Raji (cell line): ENCODE data around the gene RAD51B.

Experiments
- POLR2A ChIP-seq: IDR thresholded peaks from 2 replicates; pipeline ENCODE4 v1.6.1; 2011; ENCODE audit warnings: low read depth, low read length, control low read depth; ENCODE audit not compliant: insufficient read depth

RAD51B gene

DNA sequence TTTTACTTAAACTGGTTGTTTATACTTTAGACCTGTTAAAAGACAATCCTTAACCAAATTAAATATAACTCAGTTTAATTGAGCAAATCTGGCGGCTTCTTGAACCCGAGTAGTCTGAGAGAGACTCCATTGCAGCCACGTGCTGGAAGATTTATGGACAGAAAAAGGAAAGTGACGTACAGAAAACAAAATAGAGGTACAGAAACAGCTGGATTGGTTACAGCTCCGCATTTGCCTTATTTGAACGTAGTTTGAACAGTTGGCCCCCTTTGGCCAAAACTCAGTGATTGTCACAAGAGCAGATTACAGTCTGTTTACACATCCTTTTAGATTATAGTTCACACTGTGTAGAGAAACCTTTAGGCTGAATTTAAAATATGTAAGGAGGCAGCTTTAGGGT, 155.9 kb downstream of the RAD51B start:
- no peak for TF ChIP-seq POLR2A

DNA sequence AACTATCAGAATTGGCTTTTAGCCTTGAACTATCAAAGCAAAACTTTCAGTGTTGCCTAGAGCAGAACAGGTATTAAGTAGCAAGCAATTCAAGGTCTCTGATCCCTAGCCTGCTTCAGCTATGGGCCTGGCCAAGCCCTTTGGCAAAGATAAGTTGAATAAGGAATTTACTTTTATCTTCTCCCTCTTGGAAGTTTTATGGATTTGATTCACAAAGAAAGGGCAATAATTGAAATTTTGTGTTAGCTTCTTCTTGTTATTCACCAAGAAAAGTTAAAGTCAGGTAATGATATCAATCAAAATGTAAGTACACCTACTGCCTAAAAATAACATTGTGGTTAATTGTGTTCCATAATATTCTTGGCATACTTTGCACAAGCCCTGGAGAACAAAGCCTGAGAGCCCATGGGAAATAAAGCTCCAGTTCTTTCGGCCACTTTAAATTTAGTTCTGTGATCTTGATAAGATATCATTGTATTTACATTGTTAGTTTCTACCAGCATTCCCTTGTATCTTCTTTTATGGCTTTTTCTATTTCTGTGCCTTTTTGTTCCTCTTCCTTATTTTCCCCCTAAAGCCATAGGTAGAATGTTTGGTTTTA, 158.0 kb downstream of the RAD51B start:
- no peak for TF ChIP-seq POLR2A

DNA sequence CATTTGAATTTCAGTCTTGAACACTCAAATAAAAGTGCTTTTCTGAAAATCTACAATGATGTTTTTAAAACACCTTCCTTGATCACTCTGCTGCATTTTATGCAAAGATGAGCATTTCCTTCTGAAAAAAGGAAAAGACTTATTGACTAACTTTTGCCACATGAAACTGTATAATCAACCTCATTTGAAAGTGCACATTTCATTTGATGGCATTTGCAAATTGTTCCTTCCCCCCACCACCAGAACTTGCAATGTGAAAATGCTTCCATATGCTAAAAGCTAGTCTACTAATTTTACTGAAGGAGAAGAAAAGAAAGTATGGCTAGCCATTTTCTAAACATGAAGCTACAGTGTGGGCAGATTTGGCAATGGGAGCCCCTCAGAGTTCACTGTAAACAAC, 159.2 kb downstream of the RAD51B start:
- no peak for TF ChIP-seq POLR2A

DNA sequence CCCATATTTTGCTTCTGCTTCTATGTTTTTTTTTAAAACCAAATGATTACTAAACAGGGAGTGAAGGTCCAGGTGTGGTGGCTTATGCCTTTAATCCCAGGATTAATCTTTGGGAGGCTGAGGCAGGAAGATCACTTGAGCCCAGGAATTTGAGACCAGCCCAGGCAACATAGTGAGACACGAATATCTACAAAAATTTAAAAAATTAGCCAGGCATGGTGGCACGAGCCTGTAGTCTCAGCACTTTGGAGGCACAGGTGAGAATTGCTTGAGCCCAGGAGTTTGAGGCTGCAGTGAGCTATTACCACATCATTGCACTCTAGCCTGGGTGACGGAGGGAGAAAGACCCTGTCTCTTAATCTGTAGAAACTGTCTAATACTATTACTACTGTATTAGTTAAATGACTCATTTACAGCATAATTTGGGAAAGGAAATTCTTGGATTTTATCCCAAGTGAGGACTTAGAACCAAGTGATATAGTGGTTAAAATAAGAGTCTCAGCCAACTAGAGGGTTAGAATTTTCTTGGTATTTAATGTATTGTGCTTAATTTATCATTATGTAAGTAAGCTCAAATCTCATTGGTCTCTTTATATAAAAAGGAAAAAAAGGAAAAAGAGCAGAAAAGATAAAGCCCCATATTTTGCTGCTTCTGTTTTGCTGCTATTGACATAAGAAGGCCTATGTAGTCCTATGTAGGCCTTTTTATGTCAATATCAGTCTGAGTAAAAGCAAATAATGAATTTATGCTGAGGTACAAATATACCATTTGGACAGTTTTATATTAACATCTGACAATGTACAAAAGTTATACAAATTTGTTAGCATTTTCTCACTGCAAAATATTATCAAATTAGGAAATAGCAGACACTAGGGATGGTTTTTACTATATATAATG, 163.4 kb downstream of the RAD51B start:
- TF ChIP-seq POLR2A, result no peak

DNA sequence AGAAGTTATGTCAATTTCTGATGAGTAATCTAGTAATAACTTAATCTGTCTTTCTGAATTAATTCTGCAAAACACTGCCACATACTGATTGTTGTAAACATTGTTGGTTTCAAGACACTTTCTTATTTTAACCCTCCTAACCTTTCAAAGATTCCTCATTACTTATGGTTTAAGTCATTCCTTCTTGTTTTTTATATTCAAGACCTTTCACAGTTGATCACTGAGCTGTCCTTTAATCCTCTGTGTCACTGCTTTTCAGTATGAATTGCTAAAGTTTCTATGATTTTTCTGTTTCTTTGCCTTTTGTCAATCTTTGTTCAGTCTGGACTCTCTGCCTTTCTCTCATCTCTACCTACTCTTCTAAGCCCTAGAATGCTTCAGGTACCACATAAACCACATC, 164.7 kb downstream of the RAD51B start:
- TF ChIP-seq POLR2A, result no peak

DNA sequence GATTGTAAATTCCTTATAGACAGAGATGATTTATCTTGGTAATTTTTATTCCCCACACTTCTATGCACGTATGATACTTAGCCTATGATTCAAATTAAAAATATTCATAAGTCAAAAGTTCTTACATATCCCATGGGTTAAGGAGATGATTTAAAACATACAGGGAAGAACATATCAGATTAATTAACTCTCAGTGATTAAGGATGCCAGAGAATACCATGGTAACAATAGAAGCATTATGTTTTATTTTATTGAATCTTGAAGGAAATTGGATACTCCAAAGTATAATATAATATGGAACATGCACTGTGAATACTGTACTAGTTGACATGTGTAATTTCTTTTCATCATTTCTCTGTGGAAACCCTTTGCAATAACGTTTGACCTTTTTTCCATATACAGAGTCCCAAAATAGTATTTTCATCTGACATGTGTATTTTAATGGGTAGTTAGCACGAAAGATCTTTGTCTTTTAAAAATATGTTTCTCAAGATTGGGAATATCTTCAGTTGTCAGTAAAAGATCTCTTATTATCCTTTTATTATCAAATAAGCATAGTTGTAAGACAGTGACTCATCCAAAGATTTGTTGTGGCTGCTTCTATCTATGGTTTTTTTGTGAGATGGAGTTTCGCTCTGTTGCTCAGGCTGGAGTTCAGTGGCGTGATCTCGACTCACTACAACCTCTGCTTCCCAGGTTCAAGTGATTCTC, 166.7 kb downstream of the RAD51B start:
- TF ChIP-seq POLR2A, result no peak

DNA sequence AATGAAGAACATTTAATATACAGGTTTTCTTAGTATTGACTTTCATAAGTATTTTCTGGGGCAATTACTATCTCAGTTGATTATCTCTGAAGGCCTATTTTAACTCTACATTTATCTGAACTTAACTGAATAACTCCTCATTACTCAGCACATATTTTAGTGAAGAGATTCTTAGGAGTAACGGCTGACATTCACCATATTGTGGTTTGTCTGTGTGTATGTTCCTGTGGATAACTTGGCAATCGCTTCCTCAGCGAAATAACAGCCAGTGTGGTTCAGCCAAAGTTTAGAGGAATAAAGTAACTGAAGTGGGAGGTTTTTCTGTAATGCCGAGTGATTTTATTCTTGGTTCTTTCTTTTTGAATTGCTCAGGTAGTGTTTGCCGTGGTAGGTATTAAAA, 168.0 kb downstream of the RAD51B start:
- no peak for TF ChIP-seq POLR2A

DNA sequence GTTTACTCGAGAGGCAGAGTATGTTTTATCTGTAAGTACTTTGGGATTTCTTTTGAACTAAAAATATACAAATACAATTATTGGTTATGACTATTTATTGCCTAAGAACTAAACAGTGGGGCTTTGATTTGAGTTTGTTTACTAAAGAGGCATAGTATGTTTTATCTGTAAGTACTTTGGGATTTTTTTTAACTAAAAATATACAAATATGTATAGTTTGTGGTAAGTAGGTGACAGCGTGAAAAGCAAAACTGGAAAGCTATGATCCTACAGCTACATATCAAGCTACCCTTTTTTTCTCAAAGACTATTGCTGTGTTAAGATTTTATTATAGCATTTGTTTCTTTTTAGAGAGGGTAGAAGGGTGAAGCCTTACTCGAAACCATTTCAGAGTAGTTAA, 171.0 kb downstream of the RAD51B start:
- TF ChIP-seq POLR2A, result no peak

DNA sequence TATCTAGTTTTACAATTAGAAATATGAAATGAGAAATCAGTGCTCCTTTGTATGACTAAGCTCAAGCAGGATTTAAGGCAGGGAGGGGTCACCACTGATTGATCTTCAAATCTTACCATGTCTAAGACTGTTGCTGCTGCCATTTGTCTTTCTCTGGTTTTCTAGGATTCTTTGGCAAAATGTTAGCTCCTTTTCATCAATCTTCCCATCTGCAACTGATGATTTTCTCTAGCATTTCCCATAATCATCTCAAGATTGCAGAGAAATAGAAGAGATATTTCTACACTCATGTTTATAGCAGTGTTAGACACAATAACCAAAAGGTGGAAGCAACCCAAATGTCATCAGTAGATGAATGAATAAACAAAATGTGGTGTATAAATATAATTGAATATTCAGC, 175.0 kb downstream of the RAD51B start:
- TF ChIP-seq POLR2A, result no peak

DNA sequence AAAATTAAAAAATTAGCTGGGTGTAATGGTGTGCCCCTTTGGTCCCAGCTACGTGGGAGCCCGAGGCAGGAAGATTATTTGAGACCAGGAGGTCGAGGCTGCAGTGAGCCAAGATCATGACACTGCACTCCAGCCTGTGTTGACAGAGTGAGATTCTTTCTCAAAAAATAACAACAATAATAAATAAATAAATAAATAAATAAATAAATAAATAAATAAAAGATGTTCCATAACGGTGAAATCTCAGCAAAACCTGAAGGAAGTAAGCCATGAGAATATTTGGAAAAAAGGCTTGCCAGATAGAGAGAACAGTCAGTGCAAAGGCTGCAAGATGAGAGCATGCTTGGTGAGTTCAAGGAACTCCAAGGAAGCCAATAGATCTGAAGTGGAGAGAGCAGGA, 176.7 kb downstream of the RAD51B start:
- TF ChIP-seq POLR2A, result no peak

DNA sequence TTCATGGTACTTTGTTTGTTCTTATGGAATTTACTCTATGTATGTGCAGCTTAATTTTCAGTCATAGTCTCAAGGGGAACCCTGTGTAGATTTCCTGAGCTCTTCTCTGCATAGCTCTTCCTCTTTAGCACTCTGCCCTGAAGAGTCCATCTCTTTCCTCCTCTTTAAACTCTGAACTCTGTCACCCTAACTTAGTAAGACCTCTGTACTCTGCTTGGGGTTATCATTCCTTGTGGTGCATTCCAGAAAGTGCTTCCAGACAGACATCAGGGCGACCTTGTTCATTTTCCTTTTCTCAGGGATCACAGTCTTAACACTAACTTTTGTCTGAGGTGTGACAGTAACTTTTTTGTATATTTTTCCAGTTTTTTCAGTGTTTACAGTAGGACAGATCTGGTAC, 179.3 kb downstream of the RAD51B start:
- TF ChIP-seq POLR2A, result no peak

DNA sequence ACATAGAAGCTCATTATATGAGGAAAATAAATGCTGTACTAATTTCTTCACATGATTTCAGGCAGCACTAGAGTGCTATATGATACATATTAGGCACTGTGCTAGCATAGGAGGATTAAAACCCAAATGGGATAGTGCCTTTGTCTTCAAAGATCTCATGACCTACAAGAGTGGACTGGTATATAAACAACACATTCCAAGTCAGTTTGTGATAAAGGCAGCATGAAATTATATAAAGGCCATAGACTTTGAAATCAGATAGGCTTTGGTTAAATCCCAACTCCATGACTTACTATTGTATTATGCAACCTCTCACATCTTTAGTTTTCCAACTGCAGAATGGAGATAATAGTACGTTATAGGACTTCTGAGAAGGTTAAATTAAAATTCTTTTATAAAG, 179.7 kb downstream of the RAD51B start:
- TF ChIP-seq POLR2A, result no peak

DNA sequence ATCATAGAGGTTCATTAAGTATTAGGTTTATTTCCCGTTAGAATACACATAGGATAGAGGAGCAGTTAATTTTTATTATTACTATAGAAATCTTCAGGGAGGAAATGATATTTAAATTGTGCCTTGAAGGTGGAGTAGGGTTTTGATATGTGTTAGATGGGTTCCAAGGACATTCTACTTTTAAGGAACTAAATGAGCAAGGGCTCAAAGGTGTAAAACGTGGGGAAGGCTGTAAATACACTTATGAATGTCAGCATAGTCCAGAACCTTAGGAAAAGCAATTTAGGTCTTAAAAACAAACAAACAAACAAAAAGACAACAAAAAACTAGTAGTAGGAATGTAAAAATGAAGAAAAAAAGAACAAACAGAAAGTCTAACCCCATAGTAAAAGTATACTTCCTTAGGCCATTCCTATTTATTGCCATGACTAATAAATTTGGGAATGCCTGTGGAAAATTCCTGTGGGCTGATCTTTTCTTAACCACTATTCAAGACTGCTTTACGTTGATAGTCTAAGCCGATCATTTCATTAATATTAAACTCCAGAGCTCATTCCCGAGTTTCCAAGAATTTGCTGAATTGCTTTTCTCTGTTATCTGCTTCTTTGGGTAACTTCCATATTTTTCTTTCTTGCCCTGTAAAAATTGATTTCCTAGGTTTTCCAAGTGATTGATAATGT, 180.3 kb downstream of the RAD51B start:
- no peak for TF ChIP-seq POLR2A

DNA sequence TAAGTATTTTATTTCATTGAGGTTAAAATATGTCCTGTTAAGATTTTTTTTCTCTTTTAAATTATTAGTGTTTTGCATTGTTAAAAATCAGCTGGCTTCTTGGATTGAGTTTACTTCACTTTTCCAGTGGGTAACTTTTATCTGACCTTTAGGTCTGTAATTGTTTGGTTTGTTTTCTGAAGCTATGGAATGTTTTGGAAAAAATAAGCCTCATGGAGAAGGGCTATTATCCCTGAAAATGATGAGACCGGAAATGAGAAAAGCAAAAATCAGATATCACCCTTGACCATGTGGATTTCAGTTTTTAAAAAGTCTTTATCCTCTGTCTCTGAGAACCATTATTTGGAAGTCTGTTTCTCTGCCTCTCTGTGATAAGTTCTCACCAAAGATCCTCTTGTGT, 180.9 kb downstream of the RAD51B start:
- TF ChIP-seq POLR2A, result no peak

DNA sequence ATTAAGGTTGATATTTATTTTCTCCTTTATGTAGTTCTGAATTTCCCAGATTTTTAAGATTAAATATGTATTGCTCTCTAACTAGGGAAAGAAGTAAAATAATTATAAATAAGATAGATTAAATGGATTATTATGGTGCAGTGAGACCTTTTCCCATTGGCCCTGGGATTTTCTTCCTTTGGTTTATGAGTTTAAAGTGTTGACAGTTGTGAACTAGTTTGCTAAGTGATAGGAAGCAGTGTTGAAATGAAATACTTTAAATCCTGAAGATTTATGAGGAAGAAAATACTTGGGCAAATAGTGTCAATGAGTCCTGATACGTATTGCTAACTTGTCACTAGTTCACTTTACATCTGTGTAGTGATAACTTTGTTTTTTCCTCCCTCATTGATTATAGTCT, 188.9 kb downstream of the RAD51B start:
- TF ChIP-seq POLR2A, result no peak
